Trophoblast cell (in vitro differentiated cells and primary cell): ENCODE data around the gene OLFM1.
A peak's percentile ranks its signal among the peaks of the same experiment; 100 is the strongest.

Source experiments
- DNase-seq, 2 donors: peaks; one replicate each; pipeline ENCODE4 v3.0.0-alpha.2; 2016
- H2AFZ ChIP-seq: 2 replicates; pipeline ENCODE4 v1.6.1; 2013; ENCODE audit warnings: low read length, moderate library complexity, mild to moderate bottlenecking; ENCODE audit not compliant: insufficient read depth, poor library complexity
- H2AK5ac ChIP-seq: 2 replicates; pipeline ENCODE4 v1.6.1; 2013; ENCODE audit warnings: mild to moderate bottlenecking, low read length
- H2BK120ac ChIP-seq: 2 replicates; pipeline ENCODE4 v1.6.1; 2013; ENCODE audit warnings: low read length, mild to moderate bottlenecking, moderate library complexity; ENCODE audit not compliant: insufficient read depth, poor library complexity
- H2BK12ac ChIP-seq: 2 replicates; pipeline ENCODE4 v1.6.1; 2013; ENCODE audit warnings: mild to moderate bottlenecking, low read length, moderate library complexity
- H2BK5ac ChIP-seq: 2 replicates; pipeline ENCODE4 v1.6.1; 2013; ENCODE audit warnings: low read length, low read depth, moderate library complexity, mild to moderate bottlenecking; ENCODE audit not compliant: poor library complexity
- H3K14ac ChIP-seq: 2 replicates; pipeline ENCODE4 v1.6.1; 2013; ENCODE audit warnings: mild to moderate bottlenecking, low read length
- H3K18ac ChIP-seq: 2 replicates; pipeline ENCODE4 v1.6.1; 2013; ENCODE audit warnings: mild to moderate bottlenecking, low read length
- H3K23ac ChIP-seq: 2 replicates; pipeline ENCODE4 v1.6.1; 2013; ENCODE audit warnings: low read length
- H3K27ac ChIP-seq: 2 replicates; pipeline ENCODE4 v1.5.1; 2013; ENCODE audit warnings: low read depth, mild to moderate bottlenecking, inconsistent platforms, low read length, moderate library complexity
- H3K27me3 ChIP-seq: 2 replicates; pipeline ENCODE4 v1.6.1; 2013; ENCODE audit warnings: inconsistent platforms, mild to moderate bottlenecking, low read length, moderate library complexity; ENCODE audit not compliant: insufficient read depth
- H3K36me3 ChIP-seq, 2 experiments: 1 replicate in 1 of 2; 2 replicates in 1 of 2; pipeline ENCODE4 v1.6.1; 2013; ENCODE audit warnings: low read length in 2 of 2, mild to moderate bottlenecking in 2 of 2, moderate library complexity in 1 of 2; ENCODE audit not compliant: insufficient read depth in 2 of 2, control insufficient read depth in 1 of 2
- H3K4ac ChIP-seq: 2 replicates; pipeline ENCODE4 v1.6.1; 2013; ENCODE audit warnings: low read depth, mild to moderate bottlenecking, low read length, moderate library complexity
- H3K4me1 ChIP-seq, 2 experiments: 1 replicate in 1 of 2; 2 replicates in 1 of 2; pipeline ENCODE4 v1.6.1; 2013; ENCODE audit warnings: low read length in 2 of 2, mild to moderate bottlenecking in 2 of 2, moderate library complexity in 1 of 2; ENCODE audit not compliant: insufficient read depth in 2 of 2, control insufficient read depth in 1 of 2
- H3K4me2 ChIP-seq: 2 replicates; pipeline ENCODE4 v1.6.1; 2013; ENCODE audit warnings: inconsistent platforms, mild to moderate bottlenecking, low read length, moderate library complexity
- H3K4me3 ChIP-seq: 2 replicates; pipeline ENCODE4 v1.5.1; 2013; ENCODE audit warnings: mild to moderate bottlenecking, low read depth, low read length, inconsistent platforms
- H3K79me1 ChIP-seq: one replicate; pipeline ENCODE4 v1.6.1; 2013; ENCODE audit warnings: low read length
- H3K79me2 ChIP-seq: 2 replicates; pipeline ENCODE4 v1.6.1; 2013; ENCODE audit warnings: low read length, mild to moderate bottlenecking; ENCODE audit not compliant: control insufficient read depth, insufficient read depth, poor library complexity
- H3K9ac ChIP-seq: 2 replicates; pipeline ENCODE4 v1.6.1; 2013; ENCODE audit warnings: mild to moderate bottlenecking, low read length
- H3K9me3 ChIP-seq: 2 replicates; pipeline ENCODE4 v1.6.1; 2013; ENCODE audit warnings: low read depth, mild to moderate bottlenecking, control low read depth, inconsistent platforms, low read length; ENCODE audit not compliant: insufficient read depth
- H4K12ac ChIP-seq: 2 replicates; pipeline ENCODE4 v1.6.1; 2013; ENCODE audit warnings: low read depth, mild to moderate bottlenecking, low read length, moderate library complexity
- H4K8ac ChIP-seq: 2 replicates; pipeline ENCODE4 v1.6.1; 2013; ENCODE audit warnings: low read depth, mild to moderate bottlenecking, low read length, moderate library complexity
- H4K91ac ChIP-seq: one replicate; pipeline ENCODE4 v1.6.1; 2013; ENCODE audit warnings: low read depth, mild to moderate bottlenecking, low read length, moderate library complexity
- WGBS: extraction: QIAGEN DNeasy Blood & Tissue Kit; methylation state at CpG from one replicate; pipeline ENCODE4 v1.1.7; 2013; ENCODE audit warnings: missing lambda C conversion rate; ENCODE audit not compliant: insufficient read length, insufficient coverage; ENCODE audit errors: extremely low coverage; 5-methylcytosine and 5-hydroxymethylcytosine counted together

The OLFM1 gene

GRCh38 chr9:135095470-135096407 lies 8.3 kb downstream of the OLFM1 start:
- no peaks in the 10 kb centered on the region for H3K79me2 ChIP-seq

GRCh38 chr9:135096408-135096895 lies 9.0 kb downstream of the OLFM1 start:
- Histone ChIP-seq H3K23ac (no peak overlapping the region), H2AK5ac (no peak overlapping the region), H2BK5ac (no peak overlapping the region), H3K79me2 (no peaks in the 10 kb centered on the region), H4K8ac (no peak overlapping the region), H3K9me3 (no peaks in the 10 kb centered on the region), H3K4me3 (no peak overlapping the region), H2AFZ (no peak overlapping the region), H4K12ac (no peak overlapping the region), H2BK12ac (no peak overlapping the region), H4K91ac (no peak overlapping the region), H3K4me2 (no peak overlapping the region), H3K4me1 (no peaks in the 10 kb centered on the region), H3K36me3 (no peaks in the 10 kb centered on the region), H3K9ac (no peak overlapping the region), H3K27ac (no peak overlapping the region), H3K27me3 (no peaks in the 10 kb centered on the region), H2BK120ac (no peak overlapping the region), H3K4ac (no peak overlapping the region), H3K79me1 (no peaks in the 10 kb centered on the region), H3K14ac (no peak overlapping the region), H3K18ac (no peak overlapping the region)
- DNase-seq = no peak
- no CpG with 5 or more reads among the region's 9 CpGs for WGBS

More at GRCh38 chr9:135095470-135096407, 8.3 kb downstream of the OLFM1 start:
- no peak overlapping the region for H2AK5ac ChIP-seq
- no peaks in the 10 kb centered on the region for H3K9me3 ChIP-seq
- no peak overlapping the region for H3K14ac ChIP-seq
- no peaks in the 10 kb centered on the region for H3K4me1 ChIP-seq
- no peaks in the 10 kb centered on the region for H3K79me1 ChIP-seq
- no peak for DNase-seq
- H4K91ac ChIP-seq = no peak overlapping the region
- no peak overlapping the region for H3K18ac ChIP-seq
- no peak overlapping the region for H2BK12ac ChIP-seq
- H3K27me3 ChIP-seq = no peaks in the 10 kb centered on the region
- WGBS = no CpG with 5 or more reads among the region's 9 CpGs
- no peak overlapping the region for H2BK5ac ChIP-seq
- no peak overlapping the region for H2AFZ ChIP-seq
- no peak overlapping the region for H3K4me3 ChIP-seq
- no peak overlapping the region for H4K8ac ChIP-seq
- no peak overlapping the region for H3K27ac ChIP-seq
- no peak overlapping the region for H3K9ac ChIP-seq
- H4K12ac ChIP-seq = no peak overlapping the region
- no peak overlapping the region for H3K4me2 ChIP-seq
- H3K4ac ChIP-seq = no peak overlapping the region
- no peak overlapping the region for H2BK120ac ChIP-seq
- H3K36me3 ChIP-seq = no peaks in the 10 kb centered on the region
- no peak overlapping the region for H3K23ac ChIP-seq

GRCh38 chr9:135098400-135099105 lies 11.1 kb downstream of the OLFM1 start:
- no peak overlapping the region for H2BK120ac ChIP-seq
- H3K9me3 ChIP-seq = no peaks in the 10 kb centered on the region
- WGBS = no CpG with 5 or more reads among the region's 22 CpGs
- DNase-seq = peak in 1 of 2 donors; percentile 50
- H3K79me1 ChIP-seq = no peaks in the 10 kb centered on the region
- no peak overlapping the region for H4K91ac ChIP-seq
- H3K23ac ChIP-seq = no peak overlapping the region
- H3K4me1 ChIP-seq = no peaks in the 10 kb centered on the region
- H2BK12ac ChIP-seq = no peak overlapping the region
- H2AK5ac ChIP-seq = no peak overlapping the region
- H3K18ac ChIP-seq = no peak overlapping the region
- no peak overlapping the region for H3K9ac ChIP-seq
- no peak overlapping the region for H2AFZ ChIP-seq
- no peaks in the 10 kb centered on the region for H3K79me2 ChIP-seq
- no peaks in the 10 kb centered on the region for H3K36me3 ChIP-seq
- H3K14ac ChIP-seq = no peak overlapping the region
- H3K4me2 ChIP-seq = no peak overlapping the region
- H3K4me3 ChIP-seq = no peak overlapping the region
- no peak overlapping the region for H3K27ac ChIP-seq
- H3K4ac ChIP-seq = no peak overlapping the region
- H3K27me3 ChIP-seq = no peaks in the 10 kb centered on the region
- H4K12ac ChIP-seq = no peak overlapping the region
- H2BK5ac ChIP-seq = no peak overlapping the region
- no peak overlapping the region for H4K8ac ChIP-seq

- Histone ChIP-seq H2BK5ac (no peak overlapping the region), H3K23ac (no peak overlapping the region), H2AK5ac (no peak overlapping the region), H3K4ac (no peak overlapping the region), H3K79me1 (no peaks in the 10 kb centered on the region), H3K36me3 (no peaks in the 10 kb centered on the region), H4K12ac (no peak overlapping the region), H3K79me2 (no peaks in the 10 kb centered on the region), H3K4me2 (no peak overlapping the region), H4K8ac (no peak overlapping the region), H2BK120ac (no peak overlapping the region), H3K14ac (no peak overlapping the region), H2AFZ (no peak overlapping the region), H3K4me3 (no peak overlapping the region), H3K18ac (no peak overlapping the region), H3K4me1 (no peaks in the 10 kb centered on the region), H3K9me3 (no peaks in the 10 kb centered on the region), H3K9ac (no peak overlapping the region), H2BK12ac (no peak overlapping the region), H3K27ac (no peak overlapping the region), H4K91ac (no peak overlapping the region), H3K27me3 (no peaks in the 10 kb centered on the region)
- WGBS = no CpG with 5 or more reads among the region's 5 CpGs
- DNase-seq = no peak
These were observed 12.1 kb downstream of the OLFM1 start for GRCh38 chr9:135099574-135099973.
